GM19463 (cell line): ENCODE measurements around the gene HUNK.
"Not testable (repeated sequence)": the region's sequence is repeated elsewhere in the genome, so short reads cannot be mapped to it uniquely, and the experiment has no call there.

Source experiments
- ATAC-seq: cut with Tn5 transposase; IDR thresholded peaks from one replicate; pipeline ENCODE4 v1.9.1; 2021; ENCODE audit warnings: mild to moderate bottlenecking, moderate library complexity; ENCODE audit not compliant: unreplicated experiment

The HUNK gene

GRCh38 chr21:31993826-31994825 is 121.3 kb downstream of the HUNK start:
- ATAC-seq: no peak

- no peak for ATAC-seq
Observed at GRCh38 chr21:31997191-31997590, 124.4 kb downstream of the HUNK start.

- ATAC-seq: no peak
Observed at GRCh38 chr21:31999810-32000468, 127.1 kb downstream of the HUNK start.

DNA sequence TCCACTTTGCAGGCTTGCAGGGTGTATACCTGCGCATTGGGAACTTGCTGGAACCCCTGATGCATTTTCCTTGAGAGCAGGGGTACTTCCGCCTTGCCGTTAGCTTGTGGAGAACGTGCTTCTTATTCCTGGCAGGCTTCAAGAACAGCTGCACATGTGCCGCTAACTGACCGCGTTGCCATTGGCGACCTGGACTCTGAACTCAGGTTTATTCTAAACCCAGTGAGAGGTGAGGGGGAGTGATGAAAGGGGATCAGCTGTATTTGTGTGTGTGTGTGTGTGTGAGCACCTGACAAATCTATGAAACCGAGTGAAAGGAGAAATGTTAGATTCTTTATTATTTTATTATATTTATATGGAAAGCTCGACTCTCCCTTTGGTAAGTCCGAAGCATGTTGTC is 128.6 kb downstream of the HUNK start:
- ATAC-seq: no peak

GRCh38 chr21:32003411-32003810 is 130.6 kb downstream of the HUNK start:
- ATAC-seq: no peak

GRCh38 chr21:32004291-32004690 is 131.5 kb downstream of the HUNK start:
- no peak for ATAC-seq

GRCh38 chr21:32007456-32007855 is 134.6 kb downstream of the HUNK start:
- no peak for ATAC-seq

DNA sequence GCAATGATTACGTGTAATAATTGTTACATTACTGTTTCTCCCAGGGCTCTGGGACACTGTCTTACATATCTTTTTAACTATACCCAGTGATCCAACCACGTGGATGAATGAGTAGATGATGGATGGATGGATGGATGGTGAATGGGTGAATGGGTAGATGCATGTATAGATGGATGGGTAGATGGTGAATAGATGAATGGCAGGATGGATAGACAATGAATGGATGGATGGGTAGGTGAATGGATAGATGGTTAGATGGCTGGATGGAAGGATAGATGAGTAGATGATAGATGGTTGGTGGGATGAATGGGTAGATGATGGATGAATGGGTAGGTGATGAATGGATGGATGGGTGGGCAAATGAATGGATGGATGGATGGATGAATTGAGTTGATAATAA is 135.9 kb downstream of the HUNK start:
- no peak for ATAC-seq

GRCh38 chr21:32009263-32009662 is 136.4 kb downstream of the HUNK start:
- ATAC-seq: no peak

DNA sequence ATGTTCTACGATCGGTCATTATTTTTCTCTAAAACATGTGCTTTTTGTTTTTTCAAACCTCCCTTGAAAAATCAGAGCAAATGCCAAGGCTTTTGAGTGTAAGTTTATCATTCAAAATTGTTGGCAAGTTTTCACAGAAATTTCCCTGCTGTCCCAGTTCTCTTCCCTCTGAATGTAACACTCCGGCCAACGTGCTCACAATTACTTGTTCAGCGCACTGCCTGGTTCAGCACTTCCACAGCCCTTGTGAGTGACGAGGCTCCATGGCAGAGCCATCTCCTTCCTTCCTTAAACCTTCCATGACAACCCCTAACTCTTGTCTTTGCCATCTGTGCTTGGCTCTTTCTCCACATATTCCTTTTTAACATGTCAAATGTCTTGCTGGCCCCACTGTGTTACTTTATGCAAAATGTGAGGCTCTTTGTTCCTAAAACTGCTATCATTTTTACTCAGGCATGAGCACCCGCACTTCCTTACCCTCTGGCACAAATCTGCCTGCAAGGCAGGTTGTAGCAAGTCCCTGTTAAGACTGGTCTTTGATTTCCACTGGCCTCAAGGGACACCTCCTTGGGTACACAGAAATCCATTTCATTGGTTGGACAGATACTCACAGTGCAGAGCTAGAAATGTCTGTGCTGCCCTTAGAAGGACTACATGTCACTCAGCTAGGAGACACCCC is 142.8 kb downstream of the HUNK start:
- no peak for ATAC-seq

- ATAC-seq: no peak
Observed at GRCh38 chr21:32018381-32018780, 145.6 kb downstream of the HUNK start.

GRCh38 chr21:32020564-32020963 is 147.7 kb downstream of the HUNK start:
- ATAC-seq: no peak

- no peak for ATAC-seq
Observed at GRCh38 chr21:32021319-32021994, 148.6 kb downstream of the HUNK start.

DNA sequence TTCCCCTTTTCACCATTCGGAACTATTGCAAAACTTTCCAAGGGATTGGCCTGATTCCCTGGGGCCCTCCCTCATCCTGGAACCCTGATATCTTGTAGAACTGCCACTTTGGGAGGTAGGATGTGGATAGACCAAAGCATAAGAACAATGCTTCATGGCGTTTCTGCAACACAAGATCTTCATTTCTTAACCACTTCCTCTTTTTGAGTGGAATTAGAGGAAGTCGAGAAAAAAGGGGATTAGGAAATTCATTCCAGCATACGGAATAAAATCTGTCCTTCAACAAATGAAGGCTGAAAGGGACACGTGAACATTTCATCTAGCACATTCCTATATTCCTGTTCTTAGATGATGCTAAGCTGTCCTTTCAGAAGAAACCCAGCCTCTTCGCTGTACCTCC is 149.3 kb downstream of the HUNK start:
- ATAC-seq: no peak

DNA sequence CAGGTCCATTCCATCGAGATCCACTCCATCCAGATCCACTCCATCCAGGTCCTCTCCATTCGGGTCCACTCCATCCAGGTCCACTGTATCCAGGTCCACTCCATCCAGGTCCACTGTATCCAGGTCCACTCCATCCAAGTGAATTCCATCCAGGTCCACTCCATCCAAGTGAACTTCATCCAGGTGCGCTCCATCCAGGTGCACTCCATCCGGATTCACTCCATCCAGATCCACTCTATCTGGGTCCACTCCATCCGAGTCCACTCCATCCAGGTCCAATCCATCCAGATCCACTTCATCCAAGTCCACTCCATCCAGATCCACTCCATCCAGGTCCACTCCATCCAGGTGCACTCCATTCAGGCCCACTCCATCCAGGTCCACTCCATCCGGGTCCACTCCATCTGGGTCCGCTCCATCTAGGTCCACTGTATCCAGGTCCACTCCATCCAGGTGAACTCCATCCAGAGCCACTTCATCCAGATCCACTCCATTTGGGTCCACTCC is 157.4 kb downstream of the HUNK start:
- ATAC-seq: no peak

GRCh38 chr21:32034850-32035249 is 162.0 kb downstream of the HUNK start:
- ATAC-seq: no peak

DNA sequence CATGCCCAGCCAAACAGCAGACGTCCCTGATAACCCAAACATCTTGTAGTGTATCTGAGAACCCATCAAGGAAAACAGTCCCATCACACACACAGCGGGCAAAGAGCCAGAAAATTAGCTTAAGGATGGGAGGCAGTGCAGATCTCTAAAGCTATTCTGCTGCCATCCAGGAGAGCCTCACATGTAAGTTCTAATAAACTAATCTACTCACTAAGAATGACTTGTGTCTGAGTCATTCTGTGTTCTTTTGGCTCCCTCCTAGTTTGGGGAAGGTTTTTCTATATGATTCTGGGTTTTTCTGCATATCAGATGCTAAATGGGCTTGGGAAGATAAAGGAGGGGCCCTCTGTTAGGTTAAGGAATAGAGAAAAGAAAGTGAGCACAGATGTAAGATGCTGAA is 162.8 kb downstream of the HUNK start:
- no peak for ATAC-seq

GRCh38 chr21:32036756-32037155 is 163.9 kb downstream of the HUNK start:
- no peak for ATAC-seq

DNA sequence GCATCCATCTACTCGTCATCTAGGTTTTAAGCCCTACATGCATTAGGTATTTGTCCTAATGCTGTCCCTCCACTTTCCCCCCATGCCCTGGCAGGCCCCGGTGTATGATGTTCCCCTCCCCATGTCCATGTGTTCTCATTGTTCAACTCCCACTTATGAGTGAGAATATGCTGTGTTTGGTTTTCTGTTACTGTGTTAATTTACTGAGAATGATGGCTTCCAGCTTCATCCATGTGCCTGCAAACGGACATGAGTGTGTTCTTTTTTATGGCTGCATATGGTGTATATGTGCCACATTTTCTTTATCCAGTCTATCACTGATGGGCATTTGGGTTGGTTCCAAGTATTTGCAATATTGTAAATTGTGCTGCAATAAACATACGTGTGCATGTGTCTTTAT is 165.9 kb downstream of the HUNK start:
- not testable (repeated sequence) for ATAC-seq

DNA sequence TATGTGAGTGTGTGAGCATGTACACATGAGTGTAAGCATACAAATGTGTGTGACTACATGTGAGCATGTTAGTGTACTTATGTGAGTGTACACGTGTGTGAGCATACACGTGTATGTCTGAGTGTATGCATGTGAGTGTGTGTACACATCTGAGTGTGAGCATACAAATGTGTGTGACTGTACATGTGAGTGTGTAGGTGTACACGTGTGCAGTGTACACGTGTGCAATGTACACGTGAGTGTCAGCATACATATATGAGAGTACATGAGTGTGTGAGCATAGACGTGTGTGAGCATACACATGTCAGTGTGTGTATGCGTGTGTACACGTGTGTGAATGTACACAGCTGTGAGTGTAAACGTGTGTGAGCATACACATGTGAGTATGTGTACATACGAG is 170.6 kb downstream of the HUNK start:
- no peak for ATAC-seq
